Choroid plexus epithelial cell (primary cell): ENCODE data around the gene MLLT3.

Experiments used
- DNase-seq: peaks from one replicate; pipeline ENCODE4 v3.0.0-alpha.2; 2010; ENCODE audit warnings: low read depth
- H3K4me3 ChIP-seq: 2 replicates; pipeline ENCODE4 v1.5.1; 2011; ENCODE audit warnings: low read depth, mild to moderate bottlenecking, control low read depth, low read length, moderate library complexity
- TF ChIP-seq, protein P1 (sequence below): conservative IDR thresholded peaks from 2 replicates; pipeline ENCODE4 v1.5.1; 2011; ENCODE audit warnings: low read depth, mild to moderate bottlenecking, control low read depth, inconsistent platforms, low read length, moderate library complexity

Gene MLLT3

GRCh38 chr9:20463823-20464222 lies 158.5 kb downstream of the MLLT3 start:
- TF ChIP-seq, protein P1, sequence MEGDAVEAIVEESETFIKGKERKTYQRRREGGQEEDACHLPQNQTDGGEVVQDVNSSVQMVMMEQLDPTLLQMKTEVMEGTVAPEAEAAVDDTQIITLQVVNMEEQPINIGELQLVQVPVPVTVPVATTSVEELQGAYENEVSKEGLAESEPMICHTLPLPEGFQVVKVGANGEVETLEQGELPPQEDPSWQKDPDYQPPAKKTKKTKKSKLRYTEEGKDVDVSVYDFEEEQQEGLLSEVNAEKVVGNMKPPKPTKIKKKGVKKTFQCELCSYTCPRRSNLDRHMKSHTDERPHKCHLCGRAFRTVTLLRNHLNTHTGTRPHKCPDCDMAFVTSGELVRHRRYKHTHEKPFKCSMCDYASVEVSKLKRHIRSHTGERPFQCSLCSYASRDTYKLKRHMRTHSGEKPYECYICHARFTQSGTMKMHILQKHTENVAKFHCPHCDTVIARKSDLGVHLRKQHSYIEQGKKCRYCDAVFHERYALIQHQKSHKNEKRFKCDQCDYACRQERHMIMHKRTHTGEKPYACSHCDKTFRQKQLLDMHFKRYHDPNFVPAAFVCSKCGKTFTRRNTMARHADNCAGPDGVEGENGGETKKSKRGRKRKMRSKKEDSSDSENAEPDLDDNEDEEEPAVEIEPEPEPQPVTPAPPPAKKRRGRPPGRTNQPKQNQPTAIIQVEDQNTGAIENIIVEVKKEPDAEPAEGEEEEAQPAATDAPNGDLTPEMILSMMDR: no peak
- no peak overlapping the region for H3K4me3 ChIP-seq
- no peak for DNase-seq

GRCh38 chr9:20462410-20462809 lies 159.9 kb downstream of the MLLT3 start:
- DNase-seq: no peak
- H3K4me3 ChIP-seq: no peak overlapping the region
- TF ChIP-seq, protein P1: peak; percentile 25

GRCh38 chr9:20447291-20447690 lies 175.0 kb downstream of the MLLT3 start:
- DNase-seq: no peak

GRCh38 chr9:20446248-20446647 lies 176.1 kb downstream of the MLLT3 start:
- TF ChIP-seq, protein P1: no peak
- no peak for DNase-seq
- no peak overlapping the region for H3K4me3 ChIP-seq

More at GRCh38 chr9:20447291-20447690, 175.0 kb downstream of the MLLT3 start:
- H3K4me3 ChIP-seq: no peak overlapping the region
- TF ChIP-seq, protein P1: no peak

DNA sequence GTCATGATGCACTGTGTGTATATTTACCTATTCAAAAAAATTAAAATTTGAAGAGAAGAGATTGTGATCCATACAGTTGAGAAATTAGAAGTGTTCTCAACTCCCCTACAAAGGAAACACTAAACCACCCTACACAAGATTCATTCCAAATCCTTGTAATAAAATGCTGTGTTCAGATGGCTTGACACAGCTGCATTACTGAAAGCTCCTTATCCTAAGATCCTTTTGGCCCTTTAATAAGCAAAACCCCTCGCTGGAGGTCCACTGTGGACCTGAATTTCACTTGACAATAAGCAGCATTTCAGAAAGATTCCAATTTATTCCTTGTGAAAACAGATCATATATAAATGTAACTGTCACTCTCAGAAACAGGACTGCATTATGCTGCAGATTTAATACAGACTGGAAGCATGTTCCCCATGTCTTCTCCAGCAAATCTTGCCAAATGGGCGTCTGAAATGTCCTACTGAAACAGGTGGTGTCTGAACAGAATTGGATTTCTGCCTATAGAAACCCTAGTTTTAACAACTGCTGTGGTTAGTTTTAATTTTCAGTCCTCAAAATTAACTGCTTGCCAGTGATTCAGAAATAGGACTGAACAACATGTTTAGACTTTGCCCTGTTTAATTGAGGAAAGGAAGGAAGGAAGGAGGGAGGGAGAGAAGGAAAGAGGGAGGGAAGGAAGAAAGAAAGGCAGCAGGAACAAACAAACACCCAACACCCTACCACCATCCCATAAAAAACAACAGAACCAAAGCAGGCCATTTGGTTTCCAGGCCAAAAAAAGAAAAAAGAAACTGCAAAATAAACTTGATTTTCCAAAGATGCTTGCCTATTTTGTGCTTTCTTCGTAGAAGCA lies 179.6 kb downstream of the MLLT3 start:
- TF ChIP-seq, protein P1: no peak
- DNase-seq: no peak
- no peak overlapping the region for H3K4me3 ChIP-seq

GRCh38 chr9:20441711-20442423 lies 180.4 kb downstream of the MLLT3 start:
- no peak overlapping the region for H3K4me3 ChIP-seq
- DNase-seq: no peak
- TF ChIP-seq, protein P1: no peak
